ENCODE measurements around the gene KLK8. TPM values are rescaled to one million over a fixed set of nuclear protein-coding genes. Genes with fewer than 3 reads are reported as not detected.

The KLK8 gene, protein sequence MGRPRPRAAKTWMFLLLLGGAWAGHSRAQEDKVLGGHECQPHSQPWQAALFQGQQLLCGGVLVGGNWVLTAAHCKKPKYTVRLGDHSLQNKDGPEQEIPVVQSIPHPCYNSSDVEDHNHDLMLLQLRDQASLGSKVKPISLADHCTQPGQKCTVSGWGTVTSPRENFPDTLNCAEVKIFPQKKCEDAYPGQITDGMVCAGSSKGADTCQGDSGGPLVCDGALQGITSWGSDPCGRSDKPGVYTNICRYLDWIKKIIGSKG
- not detected for total RNA-seq

DNA sequence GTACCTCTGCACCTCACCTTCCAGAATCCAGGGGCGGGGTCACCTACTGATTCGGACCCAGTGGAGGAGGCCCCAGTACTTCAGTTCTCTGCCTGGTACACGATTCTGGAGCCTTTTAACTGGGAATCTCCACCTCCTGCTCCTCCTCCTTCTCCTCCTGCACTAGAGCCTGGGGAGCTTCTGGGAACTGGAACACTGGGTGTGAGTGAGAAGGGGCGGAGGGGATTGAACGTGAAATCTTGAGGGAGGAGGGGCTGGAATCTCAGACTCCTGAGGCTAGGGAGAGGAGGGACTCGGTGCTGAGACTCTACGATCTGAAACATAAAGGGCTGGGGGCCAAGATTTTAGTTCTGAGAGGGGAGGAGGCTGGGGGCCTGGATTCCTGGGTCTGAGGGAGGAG, at the start of gene KLK8:
Gene KLK8, minus strand, starts transcription at position 90 of the 400 bp plus-strand sequence. CDS start 437 bp downstream, outside the sequence.
- DNase-seq (ENCODE audit: low spot score): no peak

GRCh38 chr19:51047031-51047335, 45.6 kb upstream of the KLK8 start:
- no peak for DNase-seq (ENCODE audit: low spot score)

DNA sequence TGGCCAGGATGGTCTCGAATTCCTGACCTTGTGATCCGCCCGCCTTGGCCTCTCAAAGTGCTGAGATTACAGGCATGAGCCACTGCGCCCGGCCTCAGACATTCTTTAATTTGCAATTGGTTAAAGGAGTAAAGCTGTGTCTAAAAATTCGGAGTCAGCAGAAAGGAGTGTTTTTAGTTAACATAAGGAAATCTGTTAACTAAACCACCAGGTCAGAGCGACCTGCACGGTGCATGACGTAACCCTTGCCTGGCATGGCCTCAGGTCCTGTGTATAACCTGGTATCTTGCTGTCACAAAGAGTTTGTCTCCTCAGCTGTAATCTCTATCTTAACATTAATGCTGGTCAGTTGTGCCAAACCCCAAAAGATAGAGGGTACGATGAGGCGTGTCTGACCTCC, 42.9 kb upstream of the KLK8 start:
- DNase-seq (ENCODE audit: low spot score): no peak

DNA sequence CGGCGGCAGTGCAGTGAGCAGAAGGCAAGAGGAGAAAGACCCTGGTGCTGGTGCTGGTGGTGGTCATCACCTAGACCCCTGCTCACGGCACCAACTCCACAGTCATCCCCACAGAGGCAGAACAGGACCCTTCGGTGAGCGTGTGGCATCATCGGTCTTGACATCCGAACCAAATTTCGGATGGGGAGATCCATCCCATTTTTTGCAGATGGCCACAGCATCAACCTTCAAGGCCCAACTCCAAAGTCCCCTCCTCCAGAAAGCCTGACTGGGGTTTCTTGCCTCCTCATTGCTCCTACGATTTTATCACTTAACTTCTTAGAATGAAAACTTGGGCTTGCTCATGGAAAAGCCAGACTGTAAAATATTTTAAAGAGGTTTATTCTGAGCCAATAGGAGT, 42.1 kb upstream of the KLK8 start:
- DNase-seq (ENCODE audit: low spot score): no peak

DNA sequence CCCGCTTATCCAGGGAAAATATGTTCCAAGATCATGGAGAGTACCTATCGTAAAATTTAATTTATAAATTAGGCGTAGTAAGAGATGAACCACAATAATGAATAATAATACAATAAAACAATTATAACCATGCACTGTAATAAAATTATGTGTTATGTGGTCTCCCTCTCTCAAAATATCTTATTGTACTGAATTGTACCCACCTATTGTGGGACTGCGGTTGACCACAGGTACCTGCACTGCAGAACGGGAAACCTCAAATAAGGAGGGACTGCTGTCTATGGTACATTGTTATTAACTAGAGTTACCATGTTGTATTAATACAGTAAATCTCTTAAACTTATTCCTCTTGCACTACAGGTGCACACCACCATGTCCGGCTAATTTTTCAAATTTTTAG, 38.7 kb upstream of the KLK8 start:
- DNase-seq (ENCODE audit: low spot score): no peak

DNA sequence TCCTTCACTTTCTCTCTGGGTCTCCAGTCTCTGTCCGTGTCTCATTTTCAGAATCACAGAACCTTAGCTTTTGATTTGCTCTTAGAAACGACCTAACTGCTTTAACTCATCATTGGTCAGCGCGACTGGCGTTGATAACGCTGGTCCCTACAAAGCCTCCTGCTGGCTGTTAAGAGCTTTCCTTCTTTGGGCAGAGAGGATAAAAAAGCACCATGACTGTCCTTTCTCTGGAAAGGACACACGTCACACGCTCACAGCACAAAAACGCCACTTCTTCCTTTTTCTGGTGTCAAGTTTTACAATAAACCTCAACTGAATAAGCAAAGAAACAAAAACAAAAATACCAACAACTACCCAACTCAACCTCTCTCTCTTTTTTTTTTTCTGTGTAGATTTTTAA, 35.1 kb upstream of the KLK8 start:
- DNase-seq (ENCODE audit: low spot score): no peak

DNA sequence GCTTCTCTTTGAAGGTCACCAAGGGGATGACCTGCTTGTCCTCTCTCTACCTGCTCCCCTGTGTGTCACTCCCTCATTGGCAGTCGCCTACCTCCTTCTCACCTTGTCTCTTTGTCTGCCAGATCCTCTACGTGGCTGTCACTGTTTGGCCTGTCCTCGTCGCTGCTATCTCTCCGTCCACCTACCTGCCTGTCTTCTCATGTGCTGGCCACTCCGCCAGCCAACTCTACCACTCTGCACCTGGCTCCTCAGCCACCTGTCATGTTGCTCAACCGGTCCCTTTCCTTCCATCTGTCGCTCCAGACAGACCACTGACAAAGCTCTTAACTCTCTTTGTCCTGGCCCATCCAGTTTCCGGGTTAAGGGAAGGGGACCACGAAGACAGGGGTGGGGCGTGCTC, 33.3 kb upstream of the KLK8 start, which contains the start of gene KLK12:
Gene KLK12, minus strand, starts transcription at position 299 of the 400 bp plus-strand sequence. CDS start 381 bp downstream, outside the sequence.
- DNase-seq (ENCODE audit: low spot score): no peak

DNA sequence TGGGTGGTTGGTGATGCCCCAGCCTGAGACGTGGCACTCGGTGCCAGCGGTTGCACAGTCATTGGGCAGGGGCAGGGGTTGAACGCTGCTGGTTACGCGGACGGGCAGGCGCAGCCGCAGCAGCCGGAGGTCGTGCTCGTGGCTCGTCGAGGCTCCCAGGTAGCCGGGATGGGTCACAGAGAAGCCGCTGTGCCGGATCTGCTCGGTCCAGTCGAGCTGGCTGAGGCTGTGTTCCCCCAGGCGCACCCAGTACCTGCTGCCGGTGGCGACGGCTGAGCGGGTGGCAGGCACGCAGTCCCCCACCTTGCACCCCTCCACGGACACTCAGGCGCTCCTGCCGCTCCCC, 30.4 kb upstream of the KLK8 start:
- no peak for DNase-seq (ENCODE audit: low spot score)

GRCh38 chr19:51031220-51031879, 29.9 kb upstream of the KLK8 start:
- no peak for DNase-seq (ENCODE audit: low spot score)

DNA sequence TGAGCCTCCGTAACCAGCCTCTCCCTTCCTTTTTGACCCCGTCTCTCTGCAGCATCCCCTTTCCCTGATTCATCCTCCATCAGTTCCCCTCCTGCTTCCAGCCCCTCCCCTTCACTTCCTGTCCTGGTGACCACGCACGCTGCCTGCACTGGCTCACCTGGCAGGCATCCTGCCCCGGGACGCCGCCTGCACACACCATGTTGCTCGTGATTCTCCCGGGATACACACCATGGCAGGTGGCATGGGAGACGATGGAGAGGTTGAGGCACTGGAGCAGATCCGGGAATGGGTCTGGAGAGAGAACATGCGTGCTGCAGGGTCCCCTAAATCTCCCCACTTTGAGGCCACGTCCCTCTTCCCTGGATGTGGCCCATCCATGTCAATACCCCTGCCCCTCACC, 29.2 kb upstream of the KLK8 start:
- no peak for DNase-seq (ENCODE audit: low spot score)

GRCh38 chr19:51029718-51030117, 28.3 kb upstream of the KLK8 start:
- DNase-seq (ENCODE audit: low spot score): no peak

- no peak for DNase-seq (ENCODE audit: low spot score)
Measured at GRCh38 chr19:51027873-51028272, 26.5 kb upstream of the KLK8 start.

- DNase-seq (ENCODE audit: low spot score): no peak
Measured at GRCh38 chr19:51027126-51027806, 25.9 kb upstream of the KLK8 start.

GRCh38 chr19:51026554-51026831, 25.1 kb upstream of the KLK8 start, which contains the start of gene KLK11:
Gene KLK11, minus strand, starts transcription at chr19:51026616. Its CDS starts 985 bp downstream, at chr19:51025631.
- DNase-seq (ENCODE audit: low spot score): no peak

GRCh38 chr19:51025809-51026553, 24.6 kb upstream of the KLK8 start:
- DNase-seq (ENCODE audit: low spot score): no peak

DNA sequence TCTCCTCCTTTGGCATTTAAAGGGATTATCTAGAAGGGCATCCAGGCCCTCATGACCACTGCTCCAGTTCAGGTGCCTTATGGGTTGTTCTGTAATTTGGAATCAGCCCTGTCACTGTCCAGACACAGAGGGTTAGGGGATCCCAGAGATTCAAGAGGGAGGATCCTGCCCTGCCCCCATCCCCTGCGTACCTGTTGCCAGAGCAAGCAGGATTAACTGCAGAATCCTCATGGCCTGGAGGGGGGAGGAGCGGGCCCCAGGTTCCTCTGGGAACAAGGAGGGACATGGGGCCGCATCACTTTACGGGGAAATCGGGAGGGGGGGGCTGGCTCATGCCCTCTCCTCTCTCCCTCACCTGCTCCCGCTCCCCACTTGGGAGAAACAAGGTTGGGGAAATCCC, 24.0 kb upstream of the KLK8 start:
- DNase-seq (ENCODE audit: low spot score): no peak

- DNase-seq (ENCODE audit: low spot score): no peak
Measured at GRCh38 chr19:51024924-51025323, 23.5 kb upstream of the KLK8 start.

- no peak for DNase-seq (ENCODE audit: low spot score)
Measured at GRCh38 chr19:51023946-51024345, 22.5 kb upstream of the KLK8 start.

GRCh38 chr19:51022526-51022925, 21.1 kb upstream of the KLK8 start:
- no peak for DNase-seq (ENCODE audit: low spot score)

- DNase-seq (ENCODE audit: low spot score): no peak
Measured at GRCh38 chr19:51020988-51021651, 19.7 kb upstream of the KLK8 start.

DNA sequence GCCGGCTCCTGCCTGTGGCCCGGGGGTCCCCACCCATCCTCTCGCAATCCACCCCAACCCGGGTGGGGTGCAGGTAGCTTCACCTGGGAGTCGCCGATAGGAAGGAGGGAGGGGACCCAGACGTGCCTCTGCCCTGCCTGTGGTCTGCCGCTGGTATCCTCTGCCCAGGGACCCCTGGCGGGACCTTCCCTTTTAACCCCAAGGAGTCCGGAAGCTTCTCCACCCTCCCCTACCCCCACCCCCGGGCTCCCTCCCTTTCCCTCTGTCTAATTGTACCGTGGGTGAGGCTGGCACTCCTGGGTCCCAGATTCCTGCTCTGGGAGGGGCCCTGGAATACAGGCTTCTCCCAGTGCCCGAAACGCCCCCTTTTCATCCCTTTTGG, 18.1 kb upstream of the KLK8 start, which contains the start of gene KLK10:
Gene KLK10, minus strand, starts transcription at position 166 of the 382 bp plus-strand sequence. CDS start 579 bp downstream, outside the sequence.
- DNase-seq (ENCODE audit: low spot score): no peak
